Activated CD8-positive, alpha-beta memory T cell treated with anti-CD3 and anti-CD28 coated beads, Interleukin-2, amount 50 U/mL, for 24 hours (primary cell): ENCODE data around the gene MAVS.
"Not testable (repeated sequence)": the region's sequence is repeated elsewhere in the genome, so short reads cannot be mapped to it uniquely, and the experiment has no call there.

Source experiments
- DNase-seq: peaks from one replicate; pipeline ENCODE4 v3.0.0-alpha.2; 2020; ENCODE audit errors: extremely low read depth

MAVS gene

GRCh38 chr20:3888622-3889488, 42.2 kb downstream of the MAVS start, which contains the start of gene PANK2:
TSS of gene PANK2 (plus strand) at chr20:3889387.
- DNase-seq, result peak; percentile 97

- DNase-seq, result no peak
These were observed 43.1 kb downstream of the MAVS start for GRCh38 chr20:3889489-3890397.

GRCh38 chr20:3890398-3890751, 43.7 kb downstream of the MAVS start:
- no peak for DNase-seq

- no peak for DNase-seq
These were observed 44.6 kb downstream of the MAVS start for GRCh38 chr20:3890999-3891929.

GRCh38 chr20:3894796-3895195, 48.2 kb downstream of the MAVS start:
- no peak for DNase-seq

- no peak for DNase-seq
These were observed 49.7 kb downstream of the MAVS start for GRCh38 chr20:3896302-3896701.

GRCh38 chr20:3896853-3897583, 50.4 kb downstream of the MAVS start:
- DNase-seq, result no peak

GRCh38 chr20:3898181-3898580, 51.5 kb downstream of the MAVS start:
- not testable (repeated sequence) for DNase-seq

- DNase-seq, result no peak
These were observed 52.0 kb downstream of the MAVS start for GRCh38 chr20:3898639-3899038.

- no peak for DNase-seq
These were observed 53.6 kb downstream of the MAVS start for GRCh38 chr20:3900187-3900604.

GRCh38 chr20:3901028-3901705, 54.5 kb downstream of the MAVS start:
- DNase-seq, result no peak

- DNase-seq, result no peak
These were observed 55.2 kb downstream of the MAVS start for GRCh38 chr20:3901706-3902440.

GRCh38 chr20:3902446-3902845, 55.8 kb downstream of the MAVS start:
- no peak for DNase-seq

GRCh38 chr20:3904224-3904623, 57.6 kb downstream of the MAVS start:
- no peak for DNase-seq

GRCh38 chr20:3904857-3905256, 58.2 kb downstream of the MAVS start:
- DNase-seq, result no peak

GRCh38 chr20:3906744-3907721, 60.4 kb downstream of the MAVS start:
- not testable (repeated sequence) for DNase-seq

- no peak for DNase-seq
These were observed 62.0 kb downstream of the MAVS start for GRCh38 chr20:3908667-3909066.

- no peak for DNase-seq
These were observed 63.3 kb downstream of the MAVS start for GRCh38 chr20:3909952-3910366.
